Stimulated activated memory B cell treated with anti-CD40 and anti-IgM and Interleukin-4, amounts not matched to agents 10 μg/mL and 1 μg/mL and 100 μg/mL, for 72 hours (primary cell): ENCODE data around the gene VSIG10L2.

ENCODE experiments used
- ATAC-seq: fragments of 150-1000 bp; cut with Tn5 transposase; 2 replicates; pipeline ENCODE4 v1.10.0; 2021
- H3K27ac Mint-ChIP-seq: one replicate; pipeline ENCODE4 v1.8.0; 2022; ENCODE audit warnings: mild to moderate bottlenecking, mixed read lengths
- H3K27me3 Mint-ChIP-seq: one replicate; pipeline ENCODE4 v1.8.0; 2022; ENCODE audit warnings: mixed read lengths
- H3K36me3 Mint-ChIP-seq: one replicate; pipeline ENCODE4 v1.8.0; 2022; ENCODE audit warnings: mixed read lengths
- H3K4me1 Mint-ChIP-seq: one replicate; pipeline ENCODE4 v1.8.0; 2022; ENCODE audit warnings: mixed read lengths
- H3K4me3 Mint-ChIP-seq: one replicate; pipeline ENCODE4 v1.8.0; 2022; ENCODE audit warnings: mild to moderate bottlenecking, moderate library complexity, mixed read lengths
- H3K9me3 Mint-ChIP-seq: one replicate; pipeline ENCODE4 v1.8.0; 2022; ENCODE audit warnings: mixed read lengths

VSIG10L2 gene

GRCh38 chr11:125950178-125950490 is 4.3 kb downstream of the VSIG10L2 start:
- peaks cover 41% of the 10 kb centered on the region for H3K27me3 Mint-ChIP-seq
- no peaks in the 10 kb centered on the region for H3K9me3 Mint-ChIP-seq
- no peak overlapping the region for H3K27ac Mint-ChIP-seq
- H3K4me1 Mint-ChIP-seq: no peaks in the 10 kb centered on the region
- ATAC-seq: no peak
- H3K4me3 Mint-ChIP-seq: no peak overlapping the region
- H3K36me3 Mint-ChIP-seq: no peaks in the 10 kb centered on the region

DNA sequence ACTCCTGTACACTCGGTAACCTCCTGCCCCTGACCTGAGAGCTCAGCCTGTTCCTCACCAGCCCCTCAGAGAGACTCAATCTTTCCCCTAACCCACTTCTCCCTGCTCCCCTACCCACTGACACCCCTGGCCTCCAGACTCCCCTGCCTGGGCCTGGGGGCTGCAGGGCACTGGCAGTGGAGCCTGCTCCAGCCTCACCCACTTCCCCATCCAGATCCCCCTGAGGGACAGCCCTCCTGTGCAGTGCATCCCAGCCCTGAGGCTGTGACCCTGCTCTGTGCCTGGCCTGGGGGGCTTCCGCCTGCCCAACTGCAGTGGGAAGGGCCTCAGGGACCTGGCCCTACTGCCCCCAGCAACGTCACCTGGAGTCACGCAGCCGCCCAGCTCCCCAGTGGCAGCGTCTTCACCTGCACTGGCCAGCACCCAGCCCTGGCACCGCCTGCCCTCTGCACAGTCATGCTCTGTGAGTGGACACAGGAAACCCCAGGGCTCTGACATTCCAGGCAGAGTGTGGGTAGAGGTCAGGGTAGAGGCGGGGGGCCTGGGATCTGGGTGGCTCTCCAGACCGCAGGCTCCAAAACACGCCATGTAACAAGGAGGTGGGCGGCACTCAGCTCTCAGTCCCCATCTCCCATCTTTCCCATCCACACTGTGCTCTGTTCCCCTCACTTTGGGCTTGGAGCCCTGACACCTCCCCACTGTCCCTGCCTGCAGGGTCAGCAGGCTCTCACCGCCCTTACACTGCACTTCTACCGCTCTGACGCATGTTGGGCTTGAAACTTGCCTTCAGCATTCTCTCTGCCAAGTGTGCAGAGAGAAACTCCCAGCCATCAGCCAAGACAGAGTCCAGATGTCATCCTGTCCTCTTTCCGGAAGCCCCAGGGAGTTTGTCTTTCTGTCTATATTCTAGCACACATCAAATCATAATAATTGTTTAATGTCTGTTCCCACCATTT is 5.1 kb downstream of the VSIG10L2 start:
- H3K27me3 Mint-ChIP-seq: peaks cover 47% of the 10 kb centered on the region
- no peaks in the 10 kb centered on the region for H3K36me3 Mint-ChIP-seq
- no peak overlapping the region for H3K27ac Mint-ChIP-seq
- no peaks in the 10 kb centered on the region for H3K9me3 Mint-ChIP-seq
- H3K4me1 Mint-ChIP-seq: no peaks in the 10 kb centered on the region
- no peak for ATAC-seq
- no peak overlapping the region for H3K4me3 Mint-ChIP-seq

- no peak overlapping the region for H3K27ac Mint-ChIP-seq
- H3K4me1 Mint-ChIP-seq: no peaks in the 10 kb centered on the region
- H3K4me3 Mint-ChIP-seq: no peak overlapping the region
- no peak for ATAC-seq
- H3K27me3 Mint-ChIP-seq: peaks cover 47% of the 10 kb centered on the region
- H3K9me3 Mint-ChIP-seq: no peaks in the 10 kb centered on the region
- H3K36me3 Mint-ChIP-seq: no peaks in the 10 kb centered on the region
These were observed 5.9 kb downstream of the VSIG10L2 start for GRCh38 chr11:125951731-125952130.

GRCh38 chr11:125952559-125952958 is 6.7 kb downstream of the VSIG10L2 start:
- Mint-ChIP-seq H3K4me1 (no peaks in the 10 kb centered on the region), H3K27ac (no peak overlapping the region), H3K27me3 (peaks cover 47% of the 10 kb centered on the region), H3K4me3 (no peak overlapping the region), H3K36me3 (no peaks in the 10 kb centered on the region), H3K9me3 (no peaks in the 10 kb centered on the region)
- no peak for ATAC-seq

DNA sequence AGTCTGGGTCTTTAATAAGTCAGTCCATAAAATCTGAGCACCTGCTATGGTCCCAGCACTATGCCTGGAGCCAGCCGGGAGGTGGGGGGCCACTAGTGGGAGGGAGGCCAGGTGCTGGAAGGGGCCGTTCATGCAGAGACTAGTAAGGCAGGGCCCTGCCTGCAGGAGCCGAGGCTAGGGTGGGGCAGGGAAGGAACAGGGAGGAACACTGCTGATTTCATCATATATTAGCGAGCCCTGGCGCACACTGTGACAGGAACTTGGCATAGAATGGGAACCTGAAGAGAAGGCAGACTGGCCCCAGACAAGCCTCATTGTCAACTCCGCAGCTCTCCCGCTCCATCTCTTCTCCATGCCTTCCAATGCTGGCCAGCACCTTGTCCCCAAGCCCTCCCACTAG is 7.1 kb downstream of the VSIG10L2 start:
- H3K27me3 Mint-ChIP-seq: peaks cover 47% of the 10 kb centered on the region
- H3K36me3 Mint-ChIP-seq: no peaks in the 10 kb centered on the region
- H3K27ac Mint-ChIP-seq: no peak overlapping the region
- no peaks in the 10 kb centered on the region for H3K4me1 Mint-ChIP-seq
- no peak overlapping the region for H3K4me3 Mint-ChIP-seq
- no peak for ATAC-seq
- H3K9me3 Mint-ChIP-seq: no peaks in the 10 kb centered on the region

DNA sequence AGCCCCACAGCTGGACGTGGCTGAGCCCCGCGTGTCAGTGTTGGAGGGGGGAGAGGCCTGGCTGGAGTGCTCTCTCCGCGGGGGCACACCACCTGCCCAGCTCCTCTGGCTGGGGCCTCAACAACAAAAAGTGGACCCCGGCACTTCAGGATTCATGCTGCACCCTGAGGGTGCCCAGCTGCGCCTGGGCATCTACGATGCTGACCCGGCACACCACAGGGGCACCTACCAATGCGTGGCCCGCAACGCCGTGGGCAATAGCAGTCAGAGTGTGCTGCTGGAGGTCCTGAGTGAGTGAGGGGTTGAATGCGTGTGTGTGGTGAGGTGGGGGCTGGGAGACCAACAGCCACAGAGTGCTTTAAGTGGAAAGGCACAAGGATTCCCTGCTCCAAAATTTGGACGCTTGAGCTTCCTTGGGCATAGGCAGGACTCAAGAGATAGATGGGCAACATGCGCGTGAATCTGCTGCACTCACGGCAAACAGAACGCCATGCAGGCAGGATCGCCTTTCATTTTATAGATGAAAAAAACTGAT is 7.6 kb downstream of the VSIG10L2 start:
- no peaks in the 10 kb centered on the region for H3K36me3 Mint-ChIP-seq
- peaks cover 47% of the 10 kb centered on the region for H3K27me3 Mint-ChIP-seq
- no peak overlapping the region for H3K4me3 Mint-ChIP-seq
- no peak overlapping the region for H3K27ac Mint-ChIP-seq
- H3K4me1 Mint-ChIP-seq: no peaks in the 10 kb centered on the region
- no peak for ATAC-seq
- H3K9me3 Mint-ChIP-seq: no peaks in the 10 kb centered on the region

DNA sequence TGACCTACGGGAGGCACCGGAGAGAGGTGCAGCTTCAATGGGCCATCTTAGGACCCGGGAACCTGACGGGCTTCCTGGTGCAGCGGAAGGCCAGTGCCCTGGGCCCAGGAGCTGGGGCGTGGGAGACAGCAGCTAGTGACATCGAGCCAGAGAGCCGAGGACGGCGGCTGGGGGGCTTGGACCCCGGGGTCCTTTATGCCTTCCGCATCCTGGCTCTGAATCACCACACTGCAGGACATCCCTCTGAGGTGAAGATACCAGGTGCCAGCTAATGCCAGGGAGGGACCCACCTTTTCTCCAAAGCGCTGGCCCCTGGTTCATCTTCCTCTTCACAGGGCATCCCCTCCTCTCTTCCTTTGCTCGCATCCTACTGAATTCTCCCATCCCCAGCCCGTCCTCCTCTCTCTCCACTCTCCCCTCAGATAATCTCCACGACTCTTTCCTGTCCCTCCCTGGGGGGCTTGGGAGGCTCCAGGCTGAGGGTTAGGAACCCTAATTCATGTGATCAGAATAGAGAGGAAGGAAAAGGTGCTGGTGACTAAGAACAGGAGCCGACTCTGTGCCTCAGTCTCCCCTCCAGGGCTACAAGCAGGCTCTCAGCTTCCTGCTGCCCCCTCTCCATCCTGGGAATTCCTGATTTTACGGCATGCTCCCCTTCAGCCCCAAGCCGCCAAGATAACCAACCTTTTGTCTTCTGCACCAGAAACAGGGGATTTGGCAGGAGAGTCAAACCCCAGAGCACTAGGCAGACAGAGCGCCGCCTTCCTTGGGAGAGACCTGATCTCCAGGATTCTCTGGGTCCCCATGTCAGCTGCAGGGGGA is 8.5 kb downstream of the VSIG10L2 start:
- H3K9me3 Mint-ChIP-seq: no peaks in the 10 kb centered on the region
- no peak overlapping the region for H3K4me3 Mint-ChIP-seq
- no peak for ATAC-seq
- H3K27me3 Mint-ChIP-seq: peaks cover 42% of the 10 kb centered on the region
- H3K36me3 Mint-ChIP-seq: no peaks in the 10 kb centered on the region
- H3K27ac Mint-ChIP-seq: no peak overlapping the region
- H3K4me1 Mint-ChIP-seq: no peaks in the 10 kb centered on the region

GRCh38 chr11:125954945-125955640 is 9.2 kb downstream of the VSIG10L2 start:
- Mint-ChIP-seq H3K27me3 (peaks cover 34% of the 10 kb centered on the region), H3K4me1 (no peaks in the 10 kb centered on the region), H3K9me3 (no peaks in the 10 kb centered on the region), H3K4me3 (no peak overlapping the region), H3K27ac (no peak overlapping the region), H3K36me3 (no peaks in the 10 kb centered on the region)
- ATAC-seq: no peak

GRCh38 chr11:125955856-125956255 is 10.0 kb downstream of the VSIG10L2 start:
- Mint-ChIP-seq H3K9me3 (no peaks in the 10 kb centered on the region), H3K36me3 (no peaks in the 10 kb centered on the region), H3K27me3 (peaks cover 29% of the 10 kb centered on the region), H3K4me1 (no peaks in the 10 kb centered on the region), H3K27ac (no peak overlapping the region), H3K4me3 (no peak overlapping the region)
- ATAC-seq: no peak

DNA sequence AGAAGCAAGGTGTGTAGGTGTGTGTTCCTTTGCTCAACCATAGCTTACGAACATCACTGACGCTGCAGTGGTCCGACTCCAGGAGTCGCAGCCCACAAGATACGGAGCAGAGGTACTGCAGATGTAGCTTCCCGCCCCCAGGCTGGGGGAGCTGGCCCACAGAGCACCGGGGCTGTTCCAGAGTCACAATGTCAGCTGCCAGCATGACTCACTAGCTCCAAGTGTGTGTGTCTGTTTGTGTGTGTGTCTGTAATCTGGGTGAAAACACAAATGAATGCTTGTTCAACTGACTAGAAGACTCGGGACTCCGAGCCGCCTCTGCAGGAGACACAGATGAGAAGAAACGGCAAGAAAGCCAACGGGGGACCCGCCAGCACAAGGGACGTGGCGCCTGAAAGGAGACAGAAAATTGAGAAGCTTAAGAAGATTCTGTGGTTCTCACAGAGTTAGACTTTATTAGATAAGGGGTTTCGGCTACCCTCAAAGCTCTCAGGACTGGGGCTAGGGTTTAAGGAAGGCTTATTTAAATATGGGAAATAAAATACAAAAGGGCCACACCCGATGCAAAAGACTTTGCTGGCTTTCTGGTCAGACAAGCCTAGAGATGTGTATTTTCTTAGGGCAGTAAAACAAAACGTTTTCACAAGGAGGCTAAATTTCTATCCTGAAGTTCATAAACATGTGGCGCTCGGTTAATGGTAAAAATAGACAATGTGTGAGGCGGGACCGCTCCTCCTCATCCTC is 10.7 kb downstream of the VSIG10L2 start:
- H3K9me3 Mint-ChIP-seq: no peaks in the 10 kb centered on the region
- H3K36me3 Mint-ChIP-seq: no peaks in the 10 kb centered on the region
- ATAC-seq: no peak
- no peaks in the 10 kb centered on the region for H3K4me1 Mint-ChIP-seq
- H3K27me3 Mint-ChIP-seq: peaks cover 23% of the 10 kb centered on the region
- no peak overlapping the region for H3K4me3 Mint-ChIP-seq
- no peak overlapping the region for H3K27ac Mint-ChIP-seq

- Mint-ChIP-seq H3K4me3 (no peak overlapping the region), H3K27me3 (peaks cover 18% of the 10 kb centered on the region), H3K9me3 (peaks cover 3% of the 10 kb centered on the region), H3K36me3 (no peaks in the 10 kb centered on the region), H3K4me1 (no peaks in the 10 kb centered on the region), H3K27ac (no peak overlapping the region)
- ATAC-seq: no peak
These were observed 11.9 kb downstream of the VSIG10L2 start for GRCh38 chr11:125957618-125958332.

- peaks cover 7% of the 10 kb centered on the region for H3K9me3 Mint-ChIP-seq
- no peak overlapping the region for H3K27ac Mint-ChIP-seq
- no peaks in the 10 kb centered on the region for H3K36me3 Mint-ChIP-seq
- no peak for ATAC-seq
- H3K4me3 Mint-ChIP-seq: no peak overlapping the region
- H3K4me1 Mint-ChIP-seq: no peaks in the 10 kb centered on the region
- H3K27me3 Mint-ChIP-seq: peaks cover 18% of the 10 kb centered on the region
These were observed 13.1 kb downstream of the VSIG10L2 start for GRCh38 chr11:125958872-125959400.

DNA sequence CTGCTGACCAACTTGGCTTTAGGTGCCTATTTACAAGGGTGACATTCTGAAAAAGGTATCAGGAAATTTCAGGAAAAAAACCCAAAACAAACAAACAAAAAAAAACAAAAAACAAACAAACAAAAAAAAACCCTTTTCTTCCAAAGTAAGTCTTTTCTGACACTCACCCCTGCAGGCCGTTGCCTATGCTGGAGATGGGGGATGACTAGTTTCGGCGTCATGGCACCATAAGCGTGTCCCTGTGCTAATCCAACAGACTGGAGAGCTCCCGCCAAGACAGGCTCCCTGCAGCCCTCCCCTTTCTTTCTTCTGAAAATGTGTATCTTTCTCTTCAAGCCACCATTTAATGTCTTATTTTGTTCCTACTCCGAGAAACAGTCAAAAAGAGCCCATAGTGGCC is 13.7 kb downstream of the VSIG10L2 start:
- ATAC-seq: no peak
- no peaks in the 10 kb centered on the region for H3K4me1 Mint-ChIP-seq
- peaks cover 12% of the 10 kb centered on the region for H3K27me3 Mint-ChIP-seq
- H3K36me3 Mint-ChIP-seq: no peaks in the 10 kb centered on the region
- no peak overlapping the region for H3K27ac Mint-ChIP-seq
- peaks cover 7% of the 10 kb centered on the region for H3K9me3 Mint-ChIP-seq
- no peak overlapping the region for H3K4me3 Mint-ChIP-seq

DNA sequence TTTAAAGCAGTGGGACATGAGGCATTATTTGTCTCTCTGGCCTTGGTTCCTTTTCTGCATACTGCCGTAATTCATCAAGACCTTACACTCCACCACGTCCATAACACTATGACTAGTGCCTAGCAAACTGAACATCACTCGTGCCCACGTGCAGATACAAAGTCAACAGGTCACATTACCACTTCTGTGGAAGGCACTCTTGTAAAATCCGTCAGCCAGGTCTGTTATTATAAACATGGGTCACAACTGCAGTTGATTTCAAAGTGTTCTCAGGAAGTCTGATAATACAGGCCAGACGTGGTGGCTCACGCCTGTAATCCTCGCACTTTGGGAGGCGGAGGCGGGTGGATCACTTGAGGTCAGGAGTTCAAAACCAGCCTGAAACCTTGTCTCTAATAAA is 14.1 kb downstream of the VSIG10L2 start:
- ATAC-seq: no peak
- H3K4me3 Mint-ChIP-seq: no peak overlapping the region
- no peak overlapping the region for H3K27ac Mint-ChIP-seq
- no peaks in the 10 kb centered on the region for H3K36me3 Mint-ChIP-seq
- H3K9me3 Mint-ChIP-seq: peaks cover 7% of the 10 kb centered on the region
- H3K27me3 Mint-ChIP-seq: peaks cover 8% of the 10 kb centered on the region
- H3K4me1 Mint-ChIP-seq: no peaks in the 10 kb centered on the region
